ENCODE measurements around the gene AP1S1. TPM values are rescaled to one million over a fixed set of nuclear protein-coding genes. Genes with fewer than 3 reads are reported as not detected.
A peak's percentile ranks its signal among the peaks of the same experiment; 100 is the strongest.
"Not testable (repeated sequence)": the region's sequence is repeated elsewhere in the genome, so short reads cannot be mapped to it uniquely, and the experiment has no call there.

AP1S1 gene
- 10 to 100 TPM; 72.9 to 79.6 (median 73.5) TPM for polyA plus RNA-seq (ENCODE audit: insufficient read length in 4 of 4)

GRCh38 chr7:101153969-101154692 is at the start of gene AP1S1:
Gene AP1S1, plus strand, starts transcription at chr7:101154476. Its CDS starts 39 bp downstream, at chr7:101154515.
- peak; percentile 86 to 92 (median 91) for DNase-seq (ENCODE audit: low read depth in 4 of 4, low spot score in 3 of 4)

GRCh38 chr7:101104799-101105198 is 49.5 kb upstream of the AP1S1 start:
- DNase-seq (ENCODE audit: low read depth in 4 of 4, low spot score in 3 of 4): no peak

DNA sequence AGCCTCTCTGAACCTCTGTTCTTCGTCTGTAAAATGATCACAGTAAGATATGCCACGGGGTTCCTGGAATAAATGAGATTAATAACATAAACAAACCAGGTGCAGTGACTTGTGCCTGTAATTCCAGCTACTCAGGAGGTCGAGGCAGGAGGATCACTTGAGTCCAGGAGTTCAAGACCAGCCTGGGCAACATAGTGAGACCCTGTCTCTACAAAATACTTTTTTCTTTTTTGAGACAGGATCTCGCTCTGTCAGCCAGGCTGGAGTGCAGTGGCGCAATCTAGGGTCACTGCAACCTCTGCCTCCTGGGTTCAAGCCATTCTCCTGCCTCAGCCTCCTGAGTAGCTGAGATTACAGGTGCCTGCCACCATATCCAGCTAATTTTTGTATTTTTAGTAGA is 49.0 kb upstream of the AP1S1 start:
- not testable (repeated sequence) for DNase-seq (ENCODE audit: low read depth in 4 of 4, low spot score in 3 of 4)

- DNase-seq (ENCODE audit: low read depth in 4 of 4, low spot score in 3 of 4): no peak
Measured at GRCh38 chr7:101106386-101106785, 47.9 kb upstream of the AP1S1 start.

GRCh38 chr7:101108330-101108857 is 45.9 kb upstream of the AP1S1 start:
- DNase-seq (ENCODE audit: low read depth in 4 of 4, low spot score in 3 of 4): no peak

DNA sequence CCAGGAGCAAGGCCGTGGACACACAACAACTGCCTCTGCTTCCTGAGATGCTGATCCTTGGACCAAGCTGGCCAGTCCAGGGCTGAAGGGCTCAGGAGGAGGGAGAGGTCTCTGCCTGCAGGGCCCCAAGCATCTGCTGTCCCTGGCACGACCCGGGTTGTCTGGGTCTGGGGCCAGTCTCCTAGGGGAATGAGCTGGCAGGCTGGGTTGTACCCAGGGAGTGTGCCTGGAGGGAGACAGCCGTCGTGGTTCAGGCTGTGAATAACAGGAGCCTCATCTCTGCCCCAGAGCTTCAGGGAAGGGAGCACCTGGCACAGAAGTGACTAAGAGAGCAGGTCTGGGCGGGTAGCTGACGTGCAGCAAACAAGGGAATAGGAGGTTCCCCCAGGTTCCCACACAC is 45.3 kb upstream of the AP1S1 start:
- no peak for DNase-seq (ENCODE audit: low read depth in 4 of 4, low spot score in 3 of 4)

DNA sequence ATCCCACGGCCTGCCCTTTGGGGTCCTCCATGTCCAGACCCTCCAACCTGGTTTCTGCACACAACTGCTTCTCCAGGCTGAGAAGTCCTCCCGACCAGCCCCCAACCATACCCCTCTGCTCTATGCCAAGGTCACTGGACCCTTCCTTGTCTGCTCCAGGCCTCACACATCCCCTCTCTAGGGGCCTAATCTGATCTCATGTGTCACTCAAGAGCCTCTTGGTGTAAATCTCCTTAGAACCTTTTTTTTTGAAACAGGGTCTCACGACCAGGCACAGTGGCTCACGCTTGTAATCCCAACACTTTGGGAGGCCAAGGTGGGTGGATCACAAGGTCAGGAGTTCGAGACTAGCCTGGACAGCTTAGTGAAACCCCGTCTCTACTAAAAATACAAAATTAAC is 44.9 kb upstream of the AP1S1 start:
- DNase-seq (ENCODE audit: low read depth in 4 of 4, low spot score in 3 of 4): no peak

DNA sequence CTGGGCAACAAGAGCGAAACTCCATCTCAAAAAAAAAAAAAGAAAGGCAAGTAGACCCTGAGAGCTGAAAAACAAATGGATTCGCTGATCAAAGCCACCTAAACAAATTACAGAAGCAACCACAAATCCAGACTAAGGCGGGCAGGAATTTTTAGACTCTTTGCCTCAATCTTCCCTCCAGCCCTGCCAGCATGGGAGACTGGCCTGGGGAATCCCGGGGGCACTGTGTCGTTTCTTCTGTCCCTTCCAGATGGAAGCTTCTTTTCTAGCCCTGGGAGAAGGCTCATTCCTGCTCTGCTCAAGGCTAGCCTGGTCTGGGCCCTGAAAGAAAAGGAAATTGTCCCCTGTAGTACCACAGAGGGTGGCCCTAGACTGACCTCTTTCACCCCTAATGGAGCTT is 43.0 kb upstream of the AP1S1 start:
- no peak for DNase-seq (ENCODE audit: low read depth in 4 of 4, low spot score in 3 of 4)

DNA sequence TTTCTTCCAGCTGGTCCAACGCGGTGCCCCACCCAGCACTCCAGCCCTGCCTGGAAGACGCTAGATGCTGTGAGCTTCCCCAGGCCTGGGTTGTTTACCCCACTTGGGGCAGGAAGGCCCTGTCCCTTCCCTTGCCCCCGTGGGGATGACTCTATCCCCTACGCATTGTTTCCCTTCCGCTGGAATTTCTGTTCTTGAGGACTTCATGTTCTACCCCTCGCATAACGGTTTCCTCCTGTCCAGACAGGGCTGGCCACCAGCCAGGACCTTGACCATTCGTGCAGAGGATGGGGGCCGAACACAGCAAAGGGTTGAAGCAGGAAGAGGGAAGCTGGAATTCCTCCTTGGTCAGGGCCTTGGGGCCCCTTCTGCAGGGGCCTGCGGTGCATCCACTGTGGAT is 42.0 kb upstream of the AP1S1 start:
- no peak for DNase-seq (ENCODE audit: low read depth in 4 of 4, low spot score in 3 of 4)

DNA sequence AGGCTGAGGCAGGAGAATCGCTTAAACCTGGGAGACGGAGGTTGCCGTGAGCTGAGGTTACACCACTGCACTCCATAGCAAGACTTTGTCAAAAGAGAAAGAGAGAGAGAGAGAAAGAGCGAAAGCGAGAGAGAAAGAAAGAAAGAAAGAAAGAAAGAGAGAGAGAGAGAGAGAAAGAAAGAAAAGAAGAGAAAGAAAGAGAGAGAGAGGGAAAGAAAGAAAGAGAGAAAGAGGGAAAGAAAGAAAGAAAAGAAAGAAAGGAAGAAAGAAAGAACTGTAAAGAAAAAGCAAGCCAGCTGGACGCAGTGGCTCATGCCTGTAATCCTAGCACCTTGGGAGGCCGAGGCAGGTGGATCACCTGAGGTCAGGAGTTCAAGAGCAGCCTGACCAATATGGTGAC is 41.1 kb upstream of the AP1S1 start:
- not testable (repeated sequence) for DNase-seq (ENCODE audit: low read depth in 4 of 4, low spot score in 3 of 4)

DNA sequence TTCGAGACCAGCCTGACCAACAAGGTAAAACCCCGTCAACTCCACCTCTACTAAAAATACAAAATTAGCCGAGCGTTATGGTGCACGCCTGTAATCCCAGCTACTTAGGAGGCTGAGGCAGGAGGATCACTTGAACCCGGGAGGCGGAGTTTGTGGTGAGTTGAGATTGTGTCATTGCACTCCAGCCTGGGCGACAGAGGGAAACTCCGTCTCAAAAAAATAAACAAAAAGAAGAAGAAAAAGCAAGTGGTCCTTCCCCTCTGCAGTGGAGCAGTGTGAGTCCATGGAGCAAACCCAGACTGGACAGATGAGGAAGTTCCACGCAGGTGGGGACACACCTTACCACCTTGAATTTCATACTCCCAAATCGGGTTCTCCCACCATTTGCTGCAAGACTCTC is 40.4 kb upstream of the AP1S1 start:
- no peak for DNase-seq (ENCODE audit: low read depth in 4 of 4, low spot score in 3 of 4)

DNA sequence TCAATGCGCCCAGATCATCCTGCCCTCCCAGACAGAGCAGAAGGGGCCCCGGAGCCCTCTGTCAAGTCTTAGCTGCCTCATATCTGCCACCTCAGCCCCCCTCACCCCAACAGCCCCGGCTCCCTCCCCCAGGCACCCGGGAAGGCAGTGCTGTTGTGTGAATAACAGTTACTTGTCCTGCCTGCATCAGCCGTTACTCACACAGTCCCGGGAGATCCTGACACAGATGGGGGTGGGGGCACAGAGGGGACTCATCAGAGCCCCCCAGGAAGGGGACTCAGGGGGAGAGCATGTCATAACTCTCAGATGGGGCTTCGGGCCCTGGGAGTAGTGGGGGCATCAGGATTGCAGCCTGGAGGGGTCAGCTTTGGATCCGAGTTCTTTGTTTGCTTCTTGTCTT is 39.8 kb upstream of the AP1S1 start:
- no peak for DNase-seq (ENCODE audit: low read depth in 4 of 4, low spot score in 3 of 4)

DNA sequence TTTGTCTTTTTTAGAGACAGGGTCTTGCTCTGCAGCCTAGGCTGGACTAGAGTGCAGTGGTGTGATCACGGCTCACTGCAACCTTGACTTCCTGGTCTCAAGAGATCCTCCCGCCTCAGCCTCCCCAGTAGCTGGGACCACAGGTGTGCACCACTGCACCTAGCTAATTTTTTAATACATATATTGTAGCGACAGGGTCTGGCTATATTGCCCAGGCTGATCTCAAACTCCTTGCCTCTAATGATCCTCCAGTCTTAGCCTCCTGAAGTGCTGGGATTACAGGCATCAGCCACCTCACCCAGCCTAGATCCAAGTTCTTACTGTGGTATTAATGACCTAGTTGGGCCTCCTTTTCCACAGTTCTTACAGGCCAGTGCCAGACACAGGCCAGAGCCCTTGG is 39.1 kb upstream of the AP1S1 start:
- no peak for DNase-seq (ENCODE audit: low read depth in 4 of 4, low spot score in 3 of 4)

GRCh38 chr7:101116898-101117297 is 37.4 kb upstream of the AP1S1 start:
- DNase-seq (ENCODE audit: low read depth in 4 of 4, low spot score in 3 of 4): no peak

GRCh38 chr7:101118856-101119255 is 35.4 kb upstream of the AP1S1 start:
- no peak for DNase-seq (ENCODE audit: low read depth in 4 of 4, low spot score in 3 of 4)

- DNase-seq (ENCODE audit: low read depth in 4 of 4, low spot score in 3 of 4): no peak
Measured at GRCh38 chr7:101119876-101120275, 34.4 kb upstream of the AP1S1 start.

DNA sequence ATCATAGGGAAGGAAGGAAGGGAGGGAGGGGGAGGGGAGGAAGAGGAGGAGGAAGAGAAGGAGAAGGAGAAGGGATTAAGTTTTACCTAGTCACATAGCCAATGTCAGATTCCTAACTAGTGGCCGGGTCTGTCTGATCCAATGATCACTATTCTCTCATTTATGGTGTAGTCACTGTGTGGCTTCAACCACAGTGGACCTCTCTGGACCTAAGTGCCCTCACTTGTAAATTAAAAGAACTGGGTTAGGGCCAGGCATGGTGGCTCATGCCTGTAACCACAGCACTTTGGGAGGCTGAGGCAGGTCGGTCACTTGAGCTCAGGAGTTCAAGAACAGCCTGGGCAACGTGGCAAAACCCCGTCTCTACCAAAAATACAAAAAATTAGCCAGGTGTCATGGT is 34.0 kb upstream of the AP1S1 start:
- no peak for DNase-seq (ENCODE audit: low read depth in 4 of 4, low spot score in 3 of 4)

DNA sequence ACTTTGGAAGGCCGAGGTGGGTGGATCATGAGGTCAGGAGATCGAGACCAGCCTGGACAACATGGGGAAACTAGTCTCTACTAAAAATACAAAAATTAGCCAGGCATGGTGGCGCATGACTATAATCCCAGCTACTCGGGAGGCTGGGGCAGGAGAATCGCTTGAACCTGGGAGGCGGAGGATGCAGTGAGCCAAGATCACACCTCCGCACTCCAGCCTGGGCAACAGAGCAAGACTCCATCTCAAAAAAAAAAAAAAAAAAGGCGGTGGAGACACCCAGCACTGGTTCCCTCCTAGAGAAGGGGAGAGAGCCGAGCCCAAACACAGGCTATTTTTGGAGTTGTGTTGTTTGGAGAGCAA is 32.7 kb upstream of the AP1S1 start:
- not testable (repeated sequence) for DNase-seq (ENCODE audit: low read depth in 4 of 4, low spot score in 3 of 4)

DNA sequence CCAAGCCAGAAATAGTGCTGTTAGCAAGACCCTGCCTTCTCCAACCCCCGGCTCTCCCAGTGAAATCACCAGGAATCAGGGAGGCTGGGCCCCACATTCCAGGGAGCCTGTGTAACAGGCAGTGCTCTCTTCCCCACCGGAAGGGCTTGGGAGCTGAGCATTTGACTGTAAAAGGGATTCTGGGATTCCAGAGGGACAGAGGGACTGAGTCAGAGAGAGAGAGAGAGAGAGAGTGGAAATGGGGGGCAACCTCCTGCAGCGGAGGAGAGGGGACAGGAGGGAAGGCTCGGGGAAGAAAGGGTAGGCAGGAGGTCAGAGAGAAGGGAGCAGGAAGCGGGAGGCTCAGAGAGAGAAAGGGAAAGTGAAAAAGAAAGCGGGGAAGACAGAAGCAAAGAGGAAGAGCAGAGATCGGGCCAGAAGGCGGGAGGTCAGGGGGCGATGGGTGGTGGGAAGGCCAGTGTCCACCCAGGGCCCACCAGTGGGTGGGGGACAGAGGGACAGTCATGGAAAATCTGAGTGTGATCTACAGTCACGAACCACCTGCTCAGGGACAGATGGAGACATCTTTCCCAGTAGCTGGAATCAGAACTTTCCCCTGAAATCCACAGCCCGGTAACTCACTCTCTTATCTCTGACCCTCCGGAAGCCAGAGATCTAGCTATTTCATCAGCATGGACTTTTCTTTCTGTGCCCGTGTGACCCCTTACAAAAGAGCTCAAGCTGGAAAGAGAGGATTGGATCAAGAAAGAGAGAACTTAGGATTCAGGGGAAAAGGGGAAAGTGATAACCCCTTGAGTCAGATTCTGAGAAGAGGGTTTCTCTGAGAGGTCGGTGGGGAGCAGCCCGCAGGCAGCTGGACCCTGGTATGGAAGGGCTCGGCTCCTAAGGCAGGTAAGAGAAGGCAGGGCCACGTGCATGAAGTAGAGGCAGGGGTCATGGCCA is 32.0 kb upstream of the AP1S1 start:
- peak; percentile 68 to 83 (median 76) for DNase-seq (ENCODE audit: low read depth in 4 of 4, low spot score in 3 of 4)

DNA sequence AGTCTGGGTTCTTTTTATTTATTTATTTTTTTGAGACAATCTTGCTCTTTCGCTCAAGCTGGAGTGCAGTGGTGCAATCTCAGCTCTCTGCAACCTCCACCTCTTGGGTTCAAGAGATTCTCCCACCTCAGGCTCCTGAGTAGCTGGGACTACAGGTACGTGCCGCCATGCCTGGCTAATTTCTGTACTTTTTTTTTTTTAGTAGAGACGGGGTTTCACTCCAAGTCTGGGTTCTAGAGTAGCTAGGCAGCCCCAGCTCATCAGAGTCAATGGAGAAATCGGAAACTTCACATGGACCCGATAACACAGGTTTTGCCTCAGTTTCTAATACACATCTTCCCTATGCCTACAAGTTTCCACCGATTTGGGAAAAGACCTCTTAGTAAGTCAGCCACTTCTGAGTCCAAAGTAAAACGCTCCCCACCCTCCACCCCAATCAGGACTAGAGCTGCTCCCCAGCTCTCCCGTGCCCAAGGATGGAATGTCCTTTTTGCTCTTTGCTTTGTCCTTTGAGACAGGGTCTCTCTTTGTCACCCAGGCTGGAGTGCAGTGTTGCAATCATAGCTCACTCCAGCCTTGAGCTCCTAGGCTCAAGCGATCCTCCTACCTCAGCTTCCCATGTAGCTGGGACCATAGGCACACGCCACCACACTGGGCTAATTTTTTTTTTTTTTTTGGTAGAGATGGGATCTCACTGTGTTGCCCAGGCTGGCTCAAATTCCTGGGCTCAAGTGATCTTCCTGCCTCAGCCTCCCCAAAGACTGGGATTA is 31.2 kb upstream of the AP1S1 start:
- DNase-seq (ENCODE audit: low read depth in 4 of 4, low spot score in 3 of 4): no peak

- DNase-seq (ENCODE audit: low read depth in 4 of 4, low spot score in 3 of 4): no peak
Measured at GRCh38 chr7:101123703-101124068, 30.6 kb upstream of the AP1S1 start.
